HL-60 (cell line): ENCODE data around the gene ADAM17.

Experiments
- CTCF ChIP-seq: IDR thresholded peaks from one replicate; pipeline ENCODE4 v1.5.1; 2011; ENCODE audit warnings: low read length, control low read depth, inconsistent platforms; ENCODE audit not compliant: insufficient read depth
- POLR2AphosphoS5 ChIP-seq: IDR thresholded peaks from 2 replicates; pipeline ENCODE4 v1.6.1; 2012; ENCODE audit warnings: low read depth
- REST ChIP-seq: IDR thresholded peaks from 2 replicates; pipeline ENCODE4 v1.6.1; 2012; ENCODE audit warnings: low read depth; ENCODE audit not compliant: insufficient replicate concordance

GRCh38 chr2:9599430-9599829 is 43.8 kb upstream of the ADAM17 start:
- no peak for TF ChIP-seq CTCF
- TF ChIP-seq POLR2AphosphoS5: no peak
- TF ChIP-seq REST: no peak
